ENCODE data around the gene CDKAL1.

The CDKAL1 gene

GRCh38 chr6:21142741-21143140, 608.5 kb downstream of the CDKAL1 start:
- no peak for DNase-seq (ENCODE audit: low read depth)

GRCh38 chr6:21143645-21144044, 609.4 kb downstream of the CDKAL1 start:
- no peak for DNase-seq (ENCODE audit: low read depth)

- DNase-seq (ENCODE audit: low read depth): no peak
Measured at GRCh38 chr6:21144928-21145327, 610.7 kb downstream of the CDKAL1 start.

GRCh38 chr6:21147995-21148394, 613.7 kb downstream of the CDKAL1 start:
- DNase-seq (ENCODE audit: low read depth): no peak

GRCh38 chr6:21149470-21149869, 615.2 kb downstream of the CDKAL1 start:
- DNase-seq (ENCODE audit: low read depth): no peak

- DNase-seq (ENCODE audit: low read depth): no peak
Measured at GRCh38 chr6:21150667-21151066, 616.4 kb downstream of the CDKAL1 start.

GRCh38 chr6:21151119-21151518, 616.9 kb downstream of the CDKAL1 start:
- no peak for DNase-seq (ENCODE audit: low read depth)

- DNase-seq (ENCODE audit: low read depth): no peak
Measured at GRCh38 chr6:21151530-21151929, 617.3 kb downstream of the CDKAL1 start.

GRCh38 chr6:21157186-21157929, 623.1 kb downstream of the CDKAL1 start:
- no peak for DNase-seq (ENCODE audit: low read depth)

- no peak for DNase-seq (ENCODE audit: low read depth)
Measured at GRCh38 chr6:21158149-21158548, 623.9 kb downstream of the CDKAL1 start.

GRCh38 chr6:21158873-21159272, 624.6 kb downstream of the CDKAL1 start:
- DNase-seq (ENCODE audit: low read depth): no peak

GRCh38 chr6:21159465-21159864, 625.2 kb downstream of the CDKAL1 start:
- DNase-seq (ENCODE audit: low read depth): no peak

- no peak for DNase-seq (ENCODE audit: low read depth)
Measured at GRCh38 chr6:21161707-21162106, 627.5 kb downstream of the CDKAL1 start.

- DNase-seq (ENCODE audit: low read depth): no peak
Measured at GRCh38 chr6:21163110-21163837, 629.0 kb downstream of the CDKAL1 start.

- DNase-seq (ENCODE audit: low read depth): no peak
Measured at GRCh38 chr6:21163838-21164180, 629.6 kb downstream of the CDKAL1 start.

GRCh38 chr6:21164768-21165326, 630.6 kb downstream of the CDKAL1 start:
- no peak for DNase-seq (ENCODE audit: low read depth)

- DNase-seq (ENCODE audit: low read depth): no peak
Measured at GRCh38 chr6:21166754-21167153, 632.5 kb downstream of the CDKAL1 start.

GRCh38 chr6:21167790-21168189, 633.5 kb downstream of the CDKAL1 start:
- no peak for DNase-seq (ENCODE audit: low read depth)

GRCh38 chr6:21171801-21172200, 637.5 kb downstream of the CDKAL1 start:
- DNase-seq (ENCODE audit: low read depth): no peak

GRCh38 chr6:21173031-21173430, 638.8 kb downstream of the CDKAL1 start:
- no peak for DNase-seq (ENCODE audit: low read depth)

- no peak for DNase-seq (ENCODE audit: low read depth)
Measured at GRCh38 chr6:21173678-21174077, 639.4 kb downstream of the CDKAL1 start.

- DNase-seq (ENCODE audit: low read depth): no peak
Measured at GRCh38 chr6:21176197-21176596, 641.9 kb downstream of the CDKAL1 start.

GRCh38 chr6:21180155-21180554, 645.9 kb downstream of the CDKAL1 start:
- no peak for DNase-seq (ENCODE audit: low read depth)

All from stimulated activated CD8-positive, alpha-beta memory T cell treated with anti-CD3 and anti-CD28 coated beads, Interleukin-4, amount 100 ng/mL, for 24 hours (primary cell).